Bronchial epithelial cell (primary cell): ENCODE results near the gene GALNT10. TPM values are rescaled to one million over a fixed set of nuclear protein-coding genes. Genes with fewer than 3 reads are reported as not detected.

Experiments used
- DNase-seq: peaks from one replicate; pipeline ENCODE4 v3.0.0-alpha.2; 2010; ENCODE audit warnings: low read depth
- FAIRE-seq: peaks from 2 replicates; lab custom pipeline; 2011; peaks lifted over from hg19 to GRCh38; lab: Jason Lieb, UNC
- H3K27me3 ChIP-seq: 2 replicates; pipeline ENCODE4 v1.5.1; 2011; ENCODE audit warnings: low read length; ENCODE audit not compliant: control insufficient read depth, insufficient read depth
- H3K36me3 ChIP-seq: 2 replicates; pipeline ENCODE4 v1.5.1; 2011; ENCODE audit warnings: low read length; ENCODE audit not compliant: control insufficient read depth, insufficient read depth
- H3K4me3 ChIP-seq: 2 replicates; pipeline ENCODE4 v1.5.1; 2011; ENCODE audit warnings: mild to moderate bottlenecking, low read depth, low read length, control low read depth
- CTCF ChIP-seq: IDR thresholded peaks from 2 replicates; pipeline ENCODE4 v1.5.1; 2011; ENCODE audit warnings: mild to moderate bottlenecking, moderate library complexity, low read length, control low read depth, inconsistent platforms; ENCODE audit not compliant: insufficient read depth, severe bottlenecking
- total RNA-seq: library from RNA; depleted of rRNA; stranded (reverse); fragments of >200 nt; gene quantifications from 2 replicates; pipeline ENCODE4 v1.2.1, GENCODE V29; 2014

The GALNT10 gene
- total RNA-seq, 1 donor from 2014 or later: 3.9 TPM

GRCh38 chr5:154198611-154199230 is 8.2 kb downstream of the GALNT10 start:
- no peak for FAIRE-seq
- DNase-seq: peak; percentile 87
- TF ChIP-seq CTCF: no peak
- H3K4me3 ChIP-seq: no peak overlapping the region
- H3K36me3 ChIP-seq: no peaks in the 10 kb centered on the region
- no peaks in the 10 kb centered on the region for H3K27me3 ChIP-seq

- FAIRE-seq (no peak), DNase-seq (no peak)
- Histone ChIP-seq H3K27me3 (no peaks in the 10 kb centered on the region), H3K4me3 (no peak overlapping the region), H3K36me3 (no peaks in the 10 kb centered on the region)
- TF ChIP-seq CTCF: no peak
These were observed 8.7 kb downstream of the GALNT10 start for GRCh38 chr5:154199263-154199662.

- FAIRE-seq (no peak), DNase-seq (no peak)
- TF ChIP-seq CTCF: no peak
- H3K27me3 ChIP-seq: no peaks in the 10 kb centered on the region
- H3K36me3 ChIP-seq: no peaks in the 10 kb centered on the region
- H3K4me3 ChIP-seq: no peak overlapping the region
These were observed 9.2 kb downstream of the GALNT10 start for GRCh38 chr5:154199671-154200220.

- Histone ChIP-seq H3K4me3 (no peak overlapping the region), H3K27me3 (no peaks in the 10 kb centered on the region), H3K36me3 (no peaks in the 10 kb centered on the region)
- no peak for TF ChIP-seq CTCF
- FAIRE-seq (no peak), DNase-seq (no peak)
These were observed 9.7 kb downstream of the GALNT10 start for GRCh38 chr5:154200221-154200620.

- FAIRE-seq (no peak), DNase-seq (no peak)
- no peak for TF ChIP-seq CTCF
- H3K4me3 ChIP-seq: no peak overlapping the region
- H3K36me3 ChIP-seq: no peaks in the 10 kb centered on the region
- no peaks in the 10 kb centered on the region for H3K27me3 ChIP-seq
These were observed 10.7 kb downstream of the GALNT10 start for GRCh38 chr5:154201108-154201769.
